SW480 (cell line): ENCODE results near the gene CCDC197.

ENCODE experiments used
- DNase-seq: peaks from one replicate; pipeline ENCODE4 v3.0.0-alpha.2; 2016; ENCODE audit warnings: low spot score

The CCDC197 gene

GRCh38 chr14:93977790-93978581 is 19.1 kb upstream of the CCDC197 start:
- DNase-seq, result peak; percentile 97

GRCh38 chr14:93978735-93979134 is 18.4 kb upstream of the CCDC197 start:
- DNase-seq, result no peak

GRCh38 chr14:93980456-93981201 is 16.5 kb upstream of the CCDC197 start:
- DNase-seq, result no peak

GRCh38 chr14:93981316-93982229 is 15.5 kb upstream of the CCDC197 start:
- no peak for DNase-seq

- DNase-seq, result no peak
Measured at GRCh38 chr14:93982230-93983007, 14.7 kb upstream of the CCDC197 start.

- peak; percentile 35 for DNase-seq
Measured at GRCh38 chr14:93984070-93984469, 13.0 kb upstream of the CCDC197 start.

GRCh38 chr14:93984987-93985410 is 12.1 kb upstream of the CCDC197 start:
- DNase-seq, result peak; percentile 81

GRCh38 chr14:93986955-93987354 is 10.1 kb upstream of the CCDC197 start:
- no peak for DNase-seq

GRCh38 chr14:93987376-93987775 is 9.7 kb upstream of the CCDC197 start:
- no peak for DNase-seq

GRCh38 chr14:93987815-93988476 is 9.2 kb upstream of the CCDC197 start:
- no peak for DNase-seq

- DNase-seq, result no peak
Measured at GRCh38 chr14:93989939-93990338, 7.2 kb upstream of the CCDC197 start.

GRCh38 chr14:93991212-93991611 is 5.9 kb upstream of the CCDC197 start:
- DNase-seq, result no peak

GRCh38 chr14:93991649-93992048 is 5.5 kb upstream of the CCDC197 start:
- DNase-seq, result no peak

- DNase-seq, result no peak
Measured at GRCh38 chr14:93993382-93993781, 3.7 kb upstream of the CCDC197 start.

GRCh38 chr14:93994919-93995682 is 2.0 kb upstream of the CCDC197 start:
- peak; percentile 85 for DNase-seq

GRCh38 chr14:93996130-93996695 is 888 bp upstream of the CCDC197 start:
- no peak for DNase-seq

- DNase-seq, result no peak
Measured at GRCh38 chr14:93997916-93998870, 1.1 kb downstream of the CCDC197 start.

- DNase-seq, result no peak
Measured at GRCh38 chr14:93998871-93999403, 1.8 kb downstream of the CCDC197 start.
